HL-60 (cell line): ENCODE results near the gene SCUBE1.

Experiments
- CTCF ChIP-seq: IDR thresholded peaks from one replicate; pipeline ENCODE4 v1.5.1; 2011; ENCODE audit warnings: low read length, control low read depth, inconsistent platforms; ENCODE audit not compliant: insufficient read depth
- GABPA ChIP-seq: IDR thresholded peaks from 2 replicates; pipeline ENCODE4 v1.6.1; 2012; ENCODE audit warnings: low read depth
- POLR2AphosphoS5 ChIP-seq: IDR thresholded peaks from 2 replicates; pipeline ENCODE4 v1.6.1; 2012; ENCODE audit warnings: low read depth
- REST ChIP-seq: IDR thresholded peaks from 2 replicates; pipeline ENCODE4 v1.6.1; 2012; ENCODE audit warnings: low read depth; ENCODE audit not compliant: insufficient replicate concordance
- SPI1 ChIP-seq: IDR thresholded peaks from 2 replicates; pipeline ENCODE4 v1.6.1; 2012; ENCODE audit warnings: low read depth, mild to moderate bottlenecking, borderline replicate concordance

- TF ChIP-seq POLR2AphosphoS5 (no peak), CTCF (no peak), SPI1 (no peak), REST (no peak), GABPA (no peak)
These were observed 93.2 kb downstream of the SCUBE1 start for GRCh38 chr22:43249789-43250471.
